Left colon (tissue), 2 donors: Measurements from ENCODE around the gene NHS. TPM values are rescaled to one million over a fixed set of nuclear protein-coding genes. Genes with fewer than 3 reads are reported as not detected.
"Not testable (repeated sequence)": the region's sequence is repeated elsewhere in the genome, so short reads cannot be mapped to it uniquely, and the experiment has no call there.

ENCODE experiments used
- ATAC-seq: fragments of 200-7000 bp; cut with Tn5 transposase; one replicate; pipeline ENCODE4 v1.9.1; 2020; ENCODE audit warnings: mild to moderate bottlenecking, moderate library complexity
- DNase-seq, 2 donors: peaks; one replicate each; pipeline ENCODE4 v3.0.0-alpha.2; 2020
- intact Hi-C, 2 donors: fragments of 100-400 bp; cut with DNase I in 1 of 2; cut with micrococcal nuclease in 1 of 2; formaldehyde crosslinking; loops; one replicate each; pipeline versions ENCODE4 v1.11.2 to v1.14.0; 2022; cut with DNase I, micrococcal nuclease
- total RNA-seq, 2 donors: library from RNA; stranded (reverse); fragmentation: NEBNext Ultra II Directional; extraction: Animal tissue kit (Norgen Biotek cat#: 25700); gene quantifications; one replicate each; pipeline ENCODE4 v1.2.1, GENCODE V29; 2021
- donor health status: DM: no; HTN: no; CAD: no.
- donor health status: DM: yes; HTN: yes; CAD: no.

The NHS gene
- total RNA-seq, 2 donors from 2014 or later, result 1.9 to 2.0 TPM

DNA sequence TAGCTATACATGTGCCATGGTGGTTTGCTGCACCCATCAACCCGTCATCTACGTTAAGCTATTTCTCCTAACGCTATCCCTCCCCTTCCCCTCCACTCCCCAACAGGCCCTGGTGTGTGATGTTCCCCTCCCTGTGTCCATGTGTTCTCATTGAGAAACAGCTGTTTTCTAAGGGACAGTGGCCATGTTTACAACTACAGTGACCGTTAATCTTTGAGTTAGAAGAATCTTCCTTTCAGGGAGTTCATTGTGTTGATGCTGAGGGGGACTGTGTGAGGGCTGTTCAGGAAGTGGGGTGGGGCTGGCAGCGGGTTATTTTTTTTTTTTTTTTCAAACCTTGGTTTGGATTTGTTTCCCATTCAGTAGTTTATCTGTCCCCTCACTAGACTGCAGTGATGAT is 179.9 kb downstream of the NHS start:
- intact Hi-C loops, result no loop called here
- DNase-seq, result no peak

DNA sequence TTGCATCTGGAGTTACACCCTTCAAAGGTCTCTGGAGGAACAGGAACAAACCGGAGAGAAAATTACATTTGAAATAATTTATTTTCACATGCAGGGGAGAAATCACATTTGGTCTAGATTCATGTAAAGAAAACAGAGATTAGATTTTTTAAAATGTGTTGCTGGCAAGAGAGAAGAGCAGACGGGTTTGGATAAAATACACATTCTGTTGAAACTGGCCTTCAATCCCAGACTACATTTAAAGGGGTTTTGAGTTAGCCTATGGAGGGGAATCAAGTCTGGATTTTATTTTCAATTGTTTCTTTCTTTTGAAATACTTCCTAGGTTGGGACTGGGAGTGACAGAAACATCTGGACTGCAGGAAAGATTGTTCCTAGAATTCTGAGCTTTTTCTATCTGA is 180.8 kb downstream of the NHS start:
- DNase-seq, result no peak
- no peak for ATAC-seq
- intact Hi-C loops, result no loop called here

More for the DNA sequence above, 179.9 kb downstream of the NHS start:
- ATAC-seq, result no peak

DNA sequence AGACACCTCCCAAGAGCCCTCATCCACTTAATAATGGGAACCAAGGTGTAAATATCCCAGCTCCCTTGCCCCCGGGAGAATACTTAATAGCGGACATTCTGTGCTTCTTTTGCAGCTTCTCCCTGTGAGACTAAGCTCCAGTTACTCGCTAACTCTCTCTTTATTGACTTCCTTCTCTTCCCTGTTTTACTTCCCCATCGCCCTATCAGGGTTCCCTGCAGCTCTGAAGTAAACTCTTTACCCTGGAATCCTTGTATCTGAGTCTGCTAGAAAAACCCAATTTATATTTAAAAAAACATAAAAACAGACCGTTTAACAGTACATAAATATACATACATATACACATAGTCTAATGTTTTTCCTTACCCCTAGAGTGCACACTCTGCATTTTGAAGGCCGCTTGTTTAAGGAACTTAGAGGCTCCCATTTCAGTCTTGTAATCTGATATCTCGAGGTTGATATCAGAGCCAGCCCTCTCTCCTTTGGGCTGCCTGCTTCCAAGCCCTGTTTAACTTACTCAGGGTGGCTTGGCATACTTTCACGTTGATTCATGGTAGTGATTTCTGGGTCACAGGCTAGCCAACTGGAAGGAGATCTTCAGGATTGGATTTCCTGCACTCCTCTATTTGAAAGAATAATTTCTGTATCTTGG is 184.9 kb downstream of the NHS start:
- intact Hi-C loops, result no loop called here
- DNase-seq (no peak), ATAC-seq (no peak)

DNA sequence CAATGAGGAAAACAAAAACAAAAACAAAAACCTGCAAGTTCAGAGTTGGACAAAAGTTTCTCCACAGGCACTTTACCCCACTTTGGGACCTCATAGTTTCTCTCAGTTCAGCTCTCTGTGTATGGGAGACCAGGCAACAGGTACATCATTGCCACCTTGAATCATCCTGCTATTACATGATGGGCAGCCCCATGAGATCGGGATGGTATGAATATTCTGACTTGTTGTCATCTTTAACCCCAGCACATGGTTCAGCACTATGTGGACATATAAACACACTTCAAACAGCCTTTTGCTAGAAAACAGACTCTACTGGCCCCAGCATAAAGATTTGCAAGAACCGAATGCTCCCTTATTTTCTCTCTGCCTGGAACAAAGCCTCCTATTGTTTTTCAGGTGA is 185.4 kb downstream of the NHS start:
- intact Hi-C loops, result no loop called here
- ATAC-seq (no peak), DNase-seq (no peak)

- DNase-seq, result no peak
- no peak for ATAC-seq
- intact Hi-C loops, result no loop called here
These were observed 188.1 kb downstream of the NHS start for GRCh38 chrX:17563076-17563475.

- intact Hi-C loops, result no loop called here
- ATAC-seq (no peak), DNase-seq (no peak)
These were observed 188.5 kb downstream of the NHS start for GRCh38 chrX:17563515-17563914.

DNA sequence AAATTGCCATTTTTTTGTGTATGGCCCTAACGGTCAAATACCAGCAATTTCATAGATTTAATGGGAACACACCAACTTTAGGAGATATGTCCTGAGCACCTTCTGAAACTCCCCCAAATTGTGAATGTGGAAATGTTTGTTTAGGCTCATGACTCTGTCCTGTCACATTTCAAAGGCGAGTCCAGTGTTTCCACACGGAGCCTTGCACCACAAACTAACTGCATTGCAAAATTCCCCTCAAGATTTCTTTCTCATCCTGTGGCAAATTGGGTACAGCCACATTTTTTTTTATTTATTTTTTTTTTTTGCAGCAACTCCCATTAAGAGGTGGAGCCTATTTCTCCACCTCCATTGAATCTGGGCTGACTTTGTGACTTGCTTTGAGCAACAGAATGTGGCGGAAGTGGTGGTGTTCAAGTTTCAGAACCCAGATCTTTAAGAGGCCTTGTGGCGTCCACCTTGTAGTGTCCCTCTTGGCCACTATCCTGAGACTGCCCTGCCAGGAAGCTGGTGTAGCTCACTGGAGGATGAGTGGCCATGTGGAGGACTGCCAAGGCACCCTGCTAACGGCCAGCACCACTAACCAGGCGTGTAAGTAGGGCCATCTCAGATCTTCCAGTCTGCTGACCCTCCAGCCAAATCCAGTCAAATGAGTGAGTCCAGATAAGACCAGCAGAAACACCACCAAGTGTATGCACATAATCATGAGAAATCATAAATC is 189.8 kb downstream of the NHS start:
- ATAC-seq, result no peak
- no peak for DNase-seq
- intact Hi-C loops, result no loop called here

DNA sequence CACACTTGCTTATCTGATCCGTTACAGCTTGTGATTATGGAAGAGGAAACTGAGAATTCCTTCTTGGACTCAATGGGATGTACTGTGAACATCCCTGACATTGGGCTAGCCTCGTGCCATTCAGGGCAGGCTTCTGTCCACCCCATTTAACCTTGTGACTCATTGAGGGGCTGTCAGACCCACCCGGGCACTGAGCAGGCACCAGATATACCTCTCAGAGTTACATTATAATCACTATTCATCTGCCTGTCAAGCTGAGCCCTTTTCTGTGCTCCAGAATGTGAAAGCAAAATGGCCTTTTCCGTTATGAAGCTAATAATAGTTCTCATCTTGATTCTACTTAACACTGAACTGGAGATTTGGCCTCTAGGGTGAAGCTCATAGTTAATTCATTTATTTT is 191.7 kb downstream of the NHS start:
- DNase-seq (no peak), ATAC-seq (no peak)
- intact Hi-C loops, result no loop called here

DNA sequence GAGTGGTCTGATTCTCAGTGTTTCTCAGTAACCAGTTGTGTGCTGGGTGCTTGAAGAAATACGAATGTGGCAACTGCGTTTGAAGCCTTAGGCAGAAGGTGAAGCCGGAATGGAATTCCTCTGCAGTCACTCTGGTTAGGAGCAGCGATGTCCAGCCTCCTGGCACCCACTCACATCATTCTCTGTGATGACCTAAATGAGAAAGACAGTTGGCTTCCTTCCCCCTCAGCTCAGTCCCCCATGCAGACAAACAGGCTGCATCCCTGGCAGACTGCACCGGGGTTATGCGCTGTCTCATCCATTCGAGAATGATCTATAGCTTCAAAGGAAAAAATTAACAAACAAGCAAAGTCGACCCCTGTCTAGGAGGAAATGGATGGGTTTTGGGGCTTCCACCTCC is 192.2 kb downstream of the NHS start:
- ATAC-seq (no peak), DNase-seq (no peak)
- intact Hi-C loops, result no loop called here

GRCh38 chrX:17567821-17568220 is 192.8 kb downstream of the NHS start:
- DNase-seq (no peak), ATAC-seq (no peak)
- intact Hi-C loops, result no loop called here

GRCh38 chrX:17568804-17569203 is 193.8 kb downstream of the NHS start:
- DNase-seq, ATAC-seq, intact Hi-C loops: not testable (repeated sequence)

- intact Hi-C loops, result no loop called here
- ATAC-seq (no peak), DNase-seq (no peak)
These were observed 204.0 kb downstream of the NHS start for GRCh38 chrX:17579026-17579425.

DNA sequence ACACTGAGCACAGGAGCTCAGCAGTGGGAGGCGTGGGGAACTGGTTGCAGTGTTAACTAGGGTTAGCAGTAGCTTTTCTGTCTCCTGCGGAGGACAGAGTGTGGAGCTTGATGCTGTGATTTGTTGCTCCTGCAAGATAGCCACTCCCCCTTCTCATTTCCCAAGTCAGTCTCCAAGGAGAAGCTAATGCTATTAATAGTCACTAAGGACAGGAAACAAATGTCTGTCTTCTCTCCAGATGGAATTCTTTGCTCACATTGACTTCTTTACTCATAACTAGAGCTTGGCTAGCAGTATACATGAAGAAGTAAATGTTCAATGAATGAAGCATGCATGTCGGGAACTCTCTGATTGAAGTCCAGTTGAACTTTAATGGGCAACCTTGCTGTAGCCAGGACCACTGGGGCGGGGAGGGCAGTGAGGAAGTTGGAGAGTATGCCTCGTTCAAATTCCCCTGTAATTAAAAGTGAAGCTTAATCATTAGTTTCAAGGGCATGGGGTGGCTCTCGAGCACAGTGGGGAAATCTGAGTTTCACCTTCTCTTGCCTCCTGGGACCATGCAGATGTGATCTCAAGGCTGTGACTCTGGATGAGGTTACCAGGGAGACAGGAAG is 205.6 kb downstream of the NHS start:
- intact Hi-C loops, result no loop called here
- DNase-seq, result no peak
- no peak for ATAC-seq

- ATAC-seq (no peak), DNase-seq (no peak)
- intact Hi-C loops, result no loop called here
These were observed 206.6 kb downstream of the NHS start for GRCh38 chrX:17581641-17582040.

GRCh38 chrX:17584248-17584681 is 209.3 kb downstream of the NHS start:
- intact Hi-C loops, result no loop called here
- ATAC-seq, result no peak
- DNase-seq, result no peak

DNA sequence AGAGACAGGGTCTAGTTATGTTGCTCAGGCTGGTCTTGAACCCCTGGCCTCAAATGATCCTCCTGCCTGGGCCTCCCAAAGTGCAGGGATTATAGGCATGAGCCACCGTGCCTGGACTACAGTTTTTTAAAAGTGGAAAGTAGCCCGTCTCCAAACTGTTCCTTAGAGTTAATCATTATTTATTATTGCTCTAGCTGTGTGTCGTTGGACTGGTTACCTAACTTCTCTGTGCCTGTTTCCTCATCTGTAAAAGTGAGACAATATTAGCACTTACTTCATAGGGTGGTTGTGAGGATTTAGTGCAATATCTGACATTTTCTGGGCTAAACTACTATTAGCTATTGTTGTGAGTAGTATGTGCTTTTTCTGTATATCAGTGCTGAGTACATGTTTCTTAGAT is 210.0 kb downstream of the NHS start:
- ATAC-seq (no peak), DNase-seq (no peak)
- intact Hi-C loops, result no loop called here

- DNase-seq (no peak), ATAC-seq (no peak)
- intact Hi-C loops, result no loop called here
These were observed 212.4 kb downstream of the NHS start for GRCh38 chrX:17587366-17587765.

- ATAC-seq (no peak), DNase-seq (no peak)
- intact Hi-C loops, result no loop called here
These were observed 213.3 kb downstream of the NHS start for GRCh38 chrX:17588303-17588702.

DNA sequence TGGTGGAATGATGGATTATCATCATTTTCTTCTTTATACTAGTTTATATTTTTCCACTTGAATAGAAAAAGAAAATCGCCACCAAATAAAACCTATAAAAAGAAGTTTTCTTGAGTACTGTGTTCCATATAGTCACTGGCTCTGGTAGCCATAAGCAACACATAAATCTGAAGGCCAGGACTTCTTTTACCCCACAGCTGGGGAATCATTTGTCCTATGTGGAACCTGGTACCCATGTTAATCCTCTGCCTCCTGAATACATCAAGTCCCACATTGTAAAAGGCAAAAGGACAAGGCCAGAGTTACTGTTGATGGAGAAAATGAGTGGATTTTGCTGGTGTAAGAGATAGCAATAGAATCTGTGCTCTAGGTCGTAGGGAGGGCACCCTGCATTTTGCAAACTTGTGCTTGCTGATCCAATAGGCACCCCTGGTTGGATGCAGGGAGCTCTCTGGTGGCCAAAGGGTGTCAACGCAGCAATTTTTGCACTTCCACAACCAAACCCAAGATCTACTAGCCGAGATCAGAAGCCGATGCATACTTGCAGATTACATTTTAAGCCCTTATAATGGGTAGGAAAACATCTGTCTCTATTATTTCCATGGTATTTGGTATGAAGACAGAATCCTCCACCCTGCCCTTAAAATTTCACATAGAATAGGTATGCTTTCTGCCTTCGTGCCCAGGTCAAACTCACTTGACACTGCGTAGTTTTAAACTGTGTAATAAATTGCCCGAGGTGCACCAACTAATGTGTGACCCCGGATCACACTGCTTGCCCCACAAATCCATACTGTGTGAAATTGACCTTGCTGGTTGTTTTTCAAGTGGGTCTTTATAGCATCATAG is 216.1 kb downstream of the NHS start:
- intact Hi-C loops, result loop anchor here in 1 of 2 donors (5.0 to 10.0 kb wide), 2 partner anchors 206 to 349 kb away; no protein-coding TSS in a partner anchor
- peak; percentile 82 for ATAC-seq
- DNase-seq, result peak; percentile 32 to 54
